Measurements from ENCODE around the gene APOL2.

DNA sequence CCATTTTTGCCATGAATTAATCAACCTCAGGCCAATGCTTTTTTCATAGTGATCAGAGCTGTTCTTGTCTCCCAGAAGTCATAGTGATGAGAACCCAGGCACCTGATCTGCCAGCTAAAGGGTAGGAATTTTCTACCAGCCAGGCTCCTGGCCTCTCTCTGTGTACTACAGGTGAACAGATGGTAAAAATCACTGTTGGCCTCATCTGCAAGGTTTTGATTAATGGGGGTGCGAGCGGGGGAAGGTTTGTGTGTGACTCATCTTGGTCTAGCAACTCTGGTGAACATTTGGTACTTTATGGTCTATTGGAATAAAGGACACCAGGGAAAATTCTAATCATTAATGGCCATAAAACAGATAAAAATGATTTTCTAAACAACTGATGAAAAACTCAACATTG is 23.3 kb downstream of the APOL2 start:
- no peak for TF ChIP-seq EZH2 (optimal IDR thresholded peaks at IDR 0.05; ENCODE audit: low read depth, low read length)
- TF ChIP-seq, protein P1, sequence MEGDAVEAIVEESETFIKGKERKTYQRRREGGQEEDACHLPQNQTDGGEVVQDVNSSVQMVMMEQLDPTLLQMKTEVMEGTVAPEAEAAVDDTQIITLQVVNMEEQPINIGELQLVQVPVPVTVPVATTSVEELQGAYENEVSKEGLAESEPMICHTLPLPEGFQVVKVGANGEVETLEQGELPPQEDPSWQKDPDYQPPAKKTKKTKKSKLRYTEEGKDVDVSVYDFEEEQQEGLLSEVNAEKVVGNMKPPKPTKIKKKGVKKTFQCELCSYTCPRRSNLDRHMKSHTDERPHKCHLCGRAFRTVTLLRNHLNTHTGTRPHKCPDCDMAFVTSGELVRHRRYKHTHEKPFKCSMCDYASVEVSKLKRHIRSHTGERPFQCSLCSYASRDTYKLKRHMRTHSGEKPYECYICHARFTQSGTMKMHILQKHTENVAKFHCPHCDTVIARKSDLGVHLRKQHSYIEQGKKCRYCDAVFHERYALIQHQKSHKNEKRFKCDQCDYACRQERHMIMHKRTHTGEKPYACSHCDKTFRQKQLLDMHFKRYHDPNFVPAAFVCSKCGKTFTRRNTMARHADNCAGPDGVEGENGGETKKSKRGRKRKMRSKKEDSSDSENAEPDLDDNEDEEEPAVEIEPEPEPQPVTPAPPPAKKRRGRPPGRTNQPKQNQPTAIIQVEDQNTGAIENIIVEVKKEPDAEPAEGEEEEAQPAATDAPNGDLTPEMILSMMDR (IDR thresholded peaks at IDR 0.05; ENCODE audit: low read length): no peak
